Calu3 (cell line): Measurements from ENCODE around the gene NME8. TPM values are rescaled to one million over a fixed set of nuclear protein-coding genes. Genes with fewer than 3 reads are reported as not detected.
A peak's percentile ranks its signal among the peaks of the same experiment; 100 is the strongest.

ENCODE experiments used
- BruUV-seq: library from RNA; stranded (reverse); fragments of 400-500 nt; replicated peaks from 2 replicates; lab custom pipeline; 2021; lab: Mats Ljungman, UMichigan
- CTCF ChIA-PET: fragments of 300-600 bp; sonication (Branson Sonifier 250); formaldehyde crosslinking; loops from one replicate; lab custom pipeline; 2022; ENCODE audit warnings: antibody characterized with exemption; lab: Charles Lee
- DNase-seq: peaks from one replicate; pipeline ENCODE4 v3.0.0; 2022
- H3K27ac Mint-ChIP-seq: one replicate; pipeline ENCODE4 v1.8.0; 2022; ENCODE audit warnings: mixed read lengths; ENCODE audit not compliant: unreplicated experiment
- H3K27me3 Mint-ChIP-seq: one replicate; pipeline ENCODE4 v1.8.0; 2022; ENCODE audit warnings: mixed read lengths; ENCODE audit not compliant: unreplicated experiment
- H3K36me3 Mint-ChIP-seq: one replicate; pipeline ENCODE4 v1.8.0; 2022; ENCODE audit warnings: mild to moderate bottlenecking, moderate library complexity, mixed read lengths; ENCODE audit not compliant: insufficient read depth, unreplicated experiment
- H3K4me1 Mint-ChIP-seq: one replicate; pipeline ENCODE4 v1.8.0; 2022; ENCODE audit warnings: mild to moderate bottlenecking, low read depth, mixed read lengths; ENCODE audit not compliant: unreplicated experiment
- H3K4me3 Mint-ChIP-seq: one replicate; pipeline ENCODE4 v1.8.0; 2022; ENCODE audit warnings: mild to moderate bottlenecking, low read depth, moderate library complexity, mixed read lengths; ENCODE audit not compliant: unreplicated experiment
- H3K9me3 Mint-ChIP-seq: one replicate; pipeline ENCODE4 v1.8.0; 2022; ENCODE audit warnings: low read depth, mixed read lengths; ENCODE audit not compliant: unreplicated experiment
- intact Hi-C: fragments of 100-400 bp; cut with micrococcal nuclease; formaldehyde crosslinking; loops from one replicate; pipeline ENCODE4 v1.10.0; 2022; ENCODE audit not compliant: unreplicated experiment
- total RNA-seq: library from RNA; stranded (reverse); gene quantifications from 2 replicates; pipeline ENCODE4 v1.2.3, GENCODE V29; 2022
- TF ChIP-seq, protein P1 (sequence below): fragments of 200-600 bp; IDR thresholded peaks from one replicate; pipeline ENCODE4 v1.8.0; 2022; ENCODE audit warnings: antibody characterized with exemption; ENCODE audit not compliant: unreplicated experiment

The NME8 gene
- total RNA-seq, 1 experiment from 2014 or later: not detected

DNA sequence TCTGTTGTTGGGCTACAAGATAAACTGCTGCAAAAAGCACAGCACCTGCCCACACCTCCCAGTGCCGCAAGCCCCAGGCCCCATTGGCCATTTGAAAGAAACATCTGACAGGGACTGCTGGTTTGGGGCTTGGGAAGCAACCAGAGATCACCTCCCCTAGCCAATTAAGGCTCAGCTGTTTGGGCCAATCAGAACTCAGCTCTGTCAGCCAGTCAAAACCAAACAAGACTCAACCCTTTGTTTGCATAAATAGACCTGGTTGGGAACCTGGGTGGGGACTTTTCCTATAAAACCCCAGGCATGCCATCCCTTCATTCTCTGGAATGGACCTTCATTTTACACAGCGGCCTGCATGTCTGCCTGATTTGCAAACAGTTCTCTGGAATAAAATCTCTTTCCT lies 17.2 kb upstream of the NME8 start:
- Mint-ChIP-seq H3K4me3 (no peak overlapping the region), H3K4me1 (peaks cover 16% of the 10 kb centered on the region), H3K36me3 (no peaks in the 10 kb centered on the region), H3K27ac (no peak overlapping the region), H3K9me3 (peaks cover 4% of the 10 kb centered on the region), H3K27me3 (peaks cover 25% of the 10 kb centered on the region)
- TF ChIP-seq, protein P1, sequence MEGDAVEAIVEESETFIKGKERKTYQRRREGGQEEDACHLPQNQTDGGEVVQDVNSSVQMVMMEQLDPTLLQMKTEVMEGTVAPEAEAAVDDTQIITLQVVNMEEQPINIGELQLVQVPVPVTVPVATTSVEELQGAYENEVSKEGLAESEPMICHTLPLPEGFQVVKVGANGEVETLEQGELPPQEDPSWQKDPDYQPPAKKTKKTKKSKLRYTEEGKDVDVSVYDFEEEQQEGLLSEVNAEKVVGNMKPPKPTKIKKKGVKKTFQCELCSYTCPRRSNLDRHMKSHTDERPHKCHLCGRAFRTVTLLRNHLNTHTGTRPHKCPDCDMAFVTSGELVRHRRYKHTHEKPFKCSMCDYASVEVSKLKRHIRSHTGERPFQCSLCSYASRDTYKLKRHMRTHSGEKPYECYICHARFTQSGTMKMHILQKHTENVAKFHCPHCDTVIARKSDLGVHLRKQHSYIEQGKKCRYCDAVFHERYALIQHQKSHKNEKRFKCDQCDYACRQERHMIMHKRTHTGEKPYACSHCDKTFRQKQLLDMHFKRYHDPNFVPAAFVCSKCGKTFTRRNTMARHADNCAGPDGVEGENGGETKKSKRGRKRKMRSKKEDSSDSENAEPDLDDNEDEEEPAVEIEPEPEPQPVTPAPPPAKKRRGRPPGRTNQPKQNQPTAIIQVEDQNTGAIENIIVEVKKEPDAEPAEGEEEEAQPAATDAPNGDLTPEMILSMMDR: no peak
- no peak for DNase-seq
- CTCF ChIA-PET: interaction anchor here (0.6 to 1.1 kb wide), 2 partner anchors 10 to 772 kb away, joined by 3 read pairs; no protein-coding TSS in a partner anchor
- intact Hi-C loops: loop anchor here (10.0 kb wide), 1 partner anchor 316 kb away; no protein-coding TSS in a partner anchor
- BruUV-seq: no TSS peak

GRCh38 chr7:37832194-37832593 lies 16.2 kb upstream of the NME8 start:
- TF ChIP-seq, protein P1: no peak
- Mint-ChIP-seq H3K36me3 (no peaks in the 10 kb centered on the region), H3K27ac (no peak overlapping the region), H3K4me1 (peaks cover 16% of the 10 kb centered on the region), H3K27me3 (peaks cover 25% of the 10 kb centered on the region), H3K9me3 (no peaks in the 10 kb centered on the region), H3K4me3 (no peak overlapping the region)
- BruUV-seq: no TSS peak
- CTCF ChIA-PET: interaction anchor here (1.1 kb wide), 1 partner anchor 624 kb away, joined by 6 read pairs; no protein-coding TSS in a partner anchor
- intact Hi-C loops: loop anchor here (2.0 to 10.0 kb wide), 2 partner anchors 205 to 317 kb away; no protein-coding TSS in a partner anchor
- peak; percentile 37 for DNase-seq

DNA sequence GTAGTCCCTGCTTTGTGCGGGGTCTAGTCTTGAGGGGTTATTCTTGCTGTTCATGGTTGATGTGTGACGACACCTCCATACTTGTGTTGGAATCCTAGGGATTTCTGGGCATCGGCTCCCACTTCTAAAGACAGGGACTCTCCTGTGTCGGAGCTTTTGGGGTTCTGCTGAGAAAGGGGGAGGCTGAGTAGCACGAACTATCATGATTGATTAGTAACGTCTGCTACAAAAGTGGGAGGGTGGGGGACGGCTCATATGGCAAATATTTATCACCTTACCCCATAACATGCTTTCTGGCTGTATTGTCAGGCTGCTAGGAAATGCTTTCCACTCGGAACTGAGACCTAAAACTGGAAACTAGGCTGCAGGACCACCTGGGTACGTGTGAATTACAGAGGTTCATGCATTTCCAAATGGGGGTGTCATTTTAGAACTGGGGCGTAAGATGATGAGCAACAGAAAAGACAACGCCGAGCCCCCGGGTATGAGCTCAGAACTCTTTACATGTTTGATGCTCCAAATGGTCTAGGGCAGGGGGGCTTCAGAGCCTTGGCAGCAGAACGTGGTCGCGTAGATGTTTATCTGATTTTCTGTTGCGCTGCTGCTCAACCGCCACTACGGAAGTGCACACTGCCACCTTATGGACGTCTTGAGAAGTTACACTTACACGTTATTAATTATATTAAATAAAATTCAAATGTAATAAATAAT lies 15.1 kb upstream of the NME8 start:
- TF ChIP-seq, protein P1: peak; percentile 67
- Mint-ChIP-seq H3K27ac (no peak overlapping the region), H3K36me3 (no peaks in the 10 kb centered on the region), H3K9me3 (no peaks in the 10 kb centered on the region), H3K4me3 (peak overlapping the region; percentile 72), H3K27me3 (peaks cover 25% of the 10 kb centered on the region), H3K4me1 (peaks cover 16% of the 10 kb centered on the region)
- CTCF ChIA-PET: no interaction called here
- BruUV-seq: no TSS peak
- peak; percentile 59 for DNase-seq
- intact Hi-C loops: loop anchor here (1.0 to 10.0 kb wide), 4 partner anchors 206 to 625 kb away; no protein-coding TSS in a partner anchor

GRCh38 chr7:37833818-37834146 lies 14.6 kb upstream of the NME8 start:
- TF ChIP-seq, protein P1: no peak
- Mint-ChIP-seq H3K27me3 (peaks cover 25% of the 10 kb centered on the region), H3K36me3 (no peaks in the 10 kb centered on the region), H3K4me1 (peaks cover 16% of the 10 kb centered on the region), H3K4me3 (peak overlapping the region; percentile 72), H3K27ac (no peak overlapping the region), H3K9me3 (no peaks in the 10 kb centered on the region)
- BruUV-seq: no TSS peak
- no peak for DNase-seq
- intact Hi-C loops: loop anchor here (1.0 to 10.0 kb wide), 4 partner anchors 207 to 625 kb away; no protein-coding TSS in a partner anchor
- CTCF ChIA-PET: no interaction called here
